22Rv1 (cell line): Measurements from ENCODE around the gene FAM162B.

Experiments
- ZFX ChIP-seq: fragments of 450-650 bp; IDR thresholded peaks from 2 replicates; pipeline ENCODE4 v1.6.1; 2017; ENCODE audit warnings: antibody characterized with exemption, borderline replicate concordance
- TF ChIP-seq, protein P1 (sequence below): fragments of 450-650 bp; IDR thresholded peaks from 2 replicates; pipeline ENCODE4 v1.5.1; 2017; ENCODE audit warnings: mild to moderate bottlenecking

DNA sequence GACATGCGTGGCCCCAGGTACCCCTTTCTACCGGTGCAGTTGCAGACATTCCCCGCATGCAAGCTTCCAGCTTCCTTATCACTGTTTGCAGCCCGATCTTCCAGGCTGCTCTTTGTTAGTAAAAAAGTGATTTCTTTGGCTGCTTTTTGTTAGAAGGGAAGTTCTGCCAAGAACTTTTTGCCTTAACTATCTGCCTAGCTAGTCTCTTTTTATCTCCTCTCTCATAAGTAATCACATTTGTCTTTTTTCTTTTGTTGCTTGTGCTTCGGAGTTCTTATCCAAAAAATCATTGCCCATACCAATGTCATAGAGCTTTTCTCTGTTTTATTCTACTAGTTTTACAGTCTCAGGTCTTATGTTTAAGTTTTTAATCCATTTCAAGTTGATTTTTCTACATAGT, 20.3 kb downstream of the FAM162B start:
- TF ChIP-seq, protein P1, sequence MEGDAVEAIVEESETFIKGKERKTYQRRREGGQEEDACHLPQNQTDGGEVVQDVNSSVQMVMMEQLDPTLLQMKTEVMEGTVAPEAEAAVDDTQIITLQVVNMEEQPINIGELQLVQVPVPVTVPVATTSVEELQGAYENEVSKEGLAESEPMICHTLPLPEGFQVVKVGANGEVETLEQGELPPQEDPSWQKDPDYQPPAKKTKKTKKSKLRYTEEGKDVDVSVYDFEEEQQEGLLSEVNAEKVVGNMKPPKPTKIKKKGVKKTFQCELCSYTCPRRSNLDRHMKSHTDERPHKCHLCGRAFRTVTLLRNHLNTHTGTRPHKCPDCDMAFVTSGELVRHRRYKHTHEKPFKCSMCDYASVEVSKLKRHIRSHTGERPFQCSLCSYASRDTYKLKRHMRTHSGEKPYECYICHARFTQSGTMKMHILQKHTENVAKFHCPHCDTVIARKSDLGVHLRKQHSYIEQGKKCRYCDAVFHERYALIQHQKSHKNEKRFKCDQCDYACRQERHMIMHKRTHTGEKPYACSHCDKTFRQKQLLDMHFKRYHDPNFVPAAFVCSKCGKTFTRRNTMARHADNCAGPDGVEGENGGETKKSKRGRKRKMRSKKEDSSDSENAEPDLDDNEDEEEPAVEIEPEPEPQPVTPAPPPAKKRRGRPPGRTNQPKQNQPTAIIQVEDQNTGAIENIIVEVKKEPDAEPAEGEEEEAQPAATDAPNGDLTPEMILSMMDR = no peak
- TF ChIP-seq ZFX = no peak
